Right lobe of liver (tissue), 6 donors: ENCODE measurements around the gene TSPAN4. TPM values are rescaled to one million over a fixed set of nuclear protein-coding genes. Genes with fewer than 3 reads are reported as not detected.

ENCODE experiments used
- ATAC-seq, 4 donors: fragments of 200-7000 bp; cut with Tn5 transposase; one replicate each; pipeline ENCODE4 v1.9.1; 2020; ENCODE audit warnings: mild to moderate bottlenecking in 4 of 4, moderate library complexity in 4 of 4
- DNase-seq, 3 donors: peaks; one replicate each; pipeline ENCODE4 v3.0.0-alpha.2; 2020
- H3K27ac ChIP-seq, 3 donors: fragments of 200-600 bp; one replicate each; pipeline ENCODE4 v1.8.0; 2022
- H3K27me3 ChIP-seq, 2 donors: fragments of 200-600 bp; one replicate each; pipeline ENCODE4 v1.8.0; 2022
- H3K36me3 ChIP-seq, 4 donors: fragments of 200-600 bp; sonication (generic) in 1 of 4; one replicate each; pipeline versions ENCODE4 v1.5.1 to v1.8.0; 2017 to 2022; ENCODE audit warnings: control low read depth in 1 of 4
- H3K4me1 ChIP-seq, 4 donors: fragments of 200-600 bp; sonication (generic) in 1 of 4; one replicate each; pipeline versions ENCODE4 v1.5.1 to v1.8.0; 2017 to 2022; ENCODE audit warnings: control low read depth in 1 of 4
- H3K4me3 ChIP-seq, 3 donors: fragments of 200-600 bp; one replicate each; pipeline ENCODE4 v1.8.0; 2022
- H3K9me3 ChIP-seq, 4 donors: fragments of 200-600 bp; sonication (generic) in 1 of 4; one replicate each; pipeline versions ENCODE4 v1.5.1 to v1.8.0; 2017 to 2022; ENCODE audit warnings: control low read depth in 1 of 4
- POLR2A ChIP-seq: fragments of 450-650 bp; IDR thresholded peaks from one replicate; pipeline ENCODE4 v1.6.1; 2017; ENCODE audit warnings: antibody characterized with exemption, mild to moderate bottlenecking
- WGBS: methylation state at CpG from one replicate; pipeline ENCODE4 v1.1.6; 2018; ENCODE audit warnings: low coverage, low lambda C conversion rate; ENCODE audit not compliant: insufficient coverage; ENCODE audit errors: missing lambda C conversion rate; 5-methylcytosine and 5-hydroxymethylcytosine counted together
- intact Hi-C, 2 donors: fragments of 100-400 bp; cut with DNase I; formaldehyde crosslinking; loops; one replicate each; pipeline versions ENCODE4 v1.11.2 to v1.14.1; 2022
- total RNA-seq, 6 experiments: library from RNA; depleted of rRNA in 2 of 6; stranded (reverse); fragments of >200 nt in 2 of 6; fragmentation: NEBNext Ultra II Directional in 3 of 6; extraction: Animal tissue kit (Norgen Biotek cat#: 25700) in 3 of 6; gene quantifications; one replicate each; pipeline versions ENCODE4 v1.1.0 to v1.2.4, GENCODE V29; 2016 to 2023
- TF ChIP-seq, protein P1 (sequence below), 4 donors: fragments of 200-600 bp in 3 of 4; fragments of 450-650 bp in 1 of 4; IDR thresholded peaks; one replicate each; pipeline versions ENCODE4 v1.5.1 to v1.8.0; 2016 to 2022; ENCODE audit warnings: antibody characterized with exemption in 4 of 4, mild to moderate bottlenecking in 2 of 4
- donor health status: DM: no; HTN: yes; CAD: no.
- donor health status: DM: no; HTN: no; CAD: no.
- donor health status: DM: no; HTN: no; CAD: no.
- donor health status: DM: no; HTN: yes; CAD: no.
- donor health status: DM: no; HTN: yes; CAD: no.

TSPAN4 gene
- total RNA-seq, 6 experiments from 2014 or later: 14.9 to 80.6 (median 30.5) TPM

DNA sequence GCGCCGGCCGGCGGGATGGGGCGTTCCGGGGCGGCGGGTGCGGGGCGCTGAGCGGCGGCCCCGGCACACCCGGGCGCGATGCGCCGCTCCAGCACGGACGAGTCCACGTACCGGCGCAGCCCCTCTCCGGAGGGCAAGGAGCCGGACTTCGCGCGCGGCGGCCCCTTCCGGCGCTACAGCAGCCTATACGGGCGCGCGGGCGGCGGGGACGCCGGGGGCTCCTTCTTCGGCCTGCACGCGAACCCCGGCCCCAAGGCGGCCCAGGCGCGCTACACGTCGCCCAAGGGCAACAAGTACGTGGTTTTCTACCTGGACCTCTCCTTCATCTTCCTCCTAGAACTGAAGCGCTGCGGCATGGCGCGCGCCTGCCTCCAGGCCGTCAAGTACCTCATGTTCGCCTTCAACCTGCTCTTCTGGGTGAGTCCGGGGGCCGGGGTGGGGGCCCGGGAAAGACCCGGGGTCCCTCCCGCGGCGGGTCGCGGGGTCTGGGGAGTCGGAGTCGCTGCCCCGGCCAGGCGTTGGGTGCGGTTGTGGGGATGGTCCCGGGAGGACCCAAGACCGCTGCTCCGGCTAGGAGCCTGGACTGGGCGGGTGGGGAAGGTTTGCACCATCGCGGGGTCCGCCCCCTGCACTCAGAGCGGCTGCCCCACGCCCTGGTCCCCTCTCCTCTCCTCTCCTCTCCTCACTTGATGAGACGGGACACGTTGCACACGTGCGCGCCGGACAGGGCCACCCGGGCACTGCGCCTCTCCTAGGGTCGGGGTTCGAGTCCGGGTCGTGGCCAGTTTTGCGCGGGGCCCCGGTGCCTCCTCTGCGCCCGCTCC, 7.5 kb downstream of the TSPAN4 start:
- ATAC-seq (no peak), DNase-seq (no peak)
- peaks cover 0 to 11% (median 0%) of the 10 kb centered on the region in 4 donors for H3K4me1 ChIP-seq
- H3K27ac ChIP-seq: no peak overlapping the region
- WGBS: 87% methylated on average over 3 of the region's 97 CpGs
- no peak for TF ChIP-seq POLR2A
- TF ChIP-seq, protein P1, sequence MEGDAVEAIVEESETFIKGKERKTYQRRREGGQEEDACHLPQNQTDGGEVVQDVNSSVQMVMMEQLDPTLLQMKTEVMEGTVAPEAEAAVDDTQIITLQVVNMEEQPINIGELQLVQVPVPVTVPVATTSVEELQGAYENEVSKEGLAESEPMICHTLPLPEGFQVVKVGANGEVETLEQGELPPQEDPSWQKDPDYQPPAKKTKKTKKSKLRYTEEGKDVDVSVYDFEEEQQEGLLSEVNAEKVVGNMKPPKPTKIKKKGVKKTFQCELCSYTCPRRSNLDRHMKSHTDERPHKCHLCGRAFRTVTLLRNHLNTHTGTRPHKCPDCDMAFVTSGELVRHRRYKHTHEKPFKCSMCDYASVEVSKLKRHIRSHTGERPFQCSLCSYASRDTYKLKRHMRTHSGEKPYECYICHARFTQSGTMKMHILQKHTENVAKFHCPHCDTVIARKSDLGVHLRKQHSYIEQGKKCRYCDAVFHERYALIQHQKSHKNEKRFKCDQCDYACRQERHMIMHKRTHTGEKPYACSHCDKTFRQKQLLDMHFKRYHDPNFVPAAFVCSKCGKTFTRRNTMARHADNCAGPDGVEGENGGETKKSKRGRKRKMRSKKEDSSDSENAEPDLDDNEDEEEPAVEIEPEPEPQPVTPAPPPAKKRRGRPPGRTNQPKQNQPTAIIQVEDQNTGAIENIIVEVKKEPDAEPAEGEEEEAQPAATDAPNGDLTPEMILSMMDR (IDR thresholded peaks at IDR 0.05): no peak
- H3K9me3 ChIP-seq: no peaks in the 10 kb centered on the region
- H3K36me3 ChIP-seq: no peaks in the 10 kb centered on the region
- H3K4me3 ChIP-seq: no peak overlapping the region
- intact Hi-C loops: loop anchor here (5.0 to 10.0 kb wide), 2 partner anchors 202 to 205 kb away; no protein-coding TSS in a partner anchor
- H3K27me3 ChIP-seq: peaks cover 0 to 5% of the 10 kb centered on the region in 2 donors

GRCh38 chr11:850775-851763, 8.4 kb downstream of the TSPAN4 start:
- no peak overlapping the region for H3K27ac ChIP-seq
- peaks cover 0 to 11% (median 0%) of the 10 kb centered on the region in 4 donors for H3K4me1 ChIP-seq
- intact Hi-C loops: loop anchor here in 1 of 2 donors (10.0 kb wide), 1 partner anchor 204 kb away; no protein-coding TSS in a partner anchor
- H3K4me3 ChIP-seq: no peak overlapping the region
- H3K9me3 ChIP-seq: no peaks in the 10 kb centered on the region
- ATAC-seq (no peak), DNase-seq (no peak)
- no peaks in the 10 kb centered on the region for H3K36me3 ChIP-seq
- peaks cover 0 to 5% of the 10 kb centered on the region in 2 donors for H3K27me3 ChIP-seq
- TF ChIP-seq, protein P1 (IDR thresholded peaks at IDR 0.05): no peak
- no peak for TF ChIP-seq POLR2A
- WGBS: 67% methylated on average over 1 of the region's 28 CpGs

GRCh38 chr11:852762-853161, 10.1 kb downstream of the TSPAN4 start:
- Histone ChIP-seq H3K9me3 (no peaks in the 10 kb centered on the region), H3K4me3 (no peak overlapping the region), H3K27me3 (peaks cover 0 to 5% of the 10 kb centered on the region in 2 donors), H3K4me1 (peaks cover 0 to 11% (median 0%) of the 10 kb centered on the region in 4 donors), H3K27ac (no peak overlapping the region), H3K36me3 (no peaks in the 10 kb centered on the region)
- intact Hi-C loops: loop anchor here in 1 of 2 donors (10.0 kb wide), 1 partner anchor 202 kb away; no protein-coding TSS in a partner anchor
- 77% methylated on average over 10 of the region's 15 CpGs for WGBS
- ATAC-seq (no peak), DNase-seq (no peak)
- no peak for TF ChIP-seq POLR2A
- TF ChIP-seq, protein P1 (IDR thresholded peaks at IDR 0.05): no peak

GRCh38 chr11:853682-854448, 11.2 kb downstream of the TSPAN4 start:
- DNase-seq (no peak), ATAC-seq (no peak)
- H3K4me1 ChIP-seq: peaks cover 0 to 3% (median 0%) of the 10 kb centered on the region in 4 donors
- H3K4me3 ChIP-seq: no peak overlapping the region
- no peak overlapping the region for H3K27ac ChIP-seq
- intact Hi-C loops: loop anchor here in 1 of 2 donors (10.0 kb wide), 1 partner anchor 201 kb away; no protein-coding TSS in a partner anchor
- WGBS: 89% methylated on average over 7 of the region's 27 CpGs
- TF ChIP-seq, protein P1 (IDR thresholded peaks at IDR 0.05): no peak
- no peak for TF ChIP-seq POLR2A
- peaks cover 0 to 5% of the 10 kb centered on the region in 2 donors for H3K27me3 ChIP-seq
- H3K9me3 ChIP-seq: no peaks in the 10 kb centered on the region
- no peaks in the 10 kb centered on the region for H3K36me3 ChIP-seq
